Heart right ventricle (tissue), 16 donors: ENCODE data around the gene CHD2. TPM values are rescaled to one million over a fixed set of nuclear protein-coding genes. Genes with fewer than 3 reads are reported as not detected.

Experiments used
- ATAC-seq, 8 donors: fragments of 200-7000 bp; cut with Tn5 transposase; one replicate each; pipeline ENCODE4 v1.9.1; 2020; ENCODE audit warnings: mild to moderate bottlenecking in 8 of 8, moderate library complexity in 8 of 8, moderate number of reproducible peaks in 1 of 8
- DNase-seq, 2 donors: peaks; one replicate each; pipeline ENCODE4 v3.0.0-alpha.2; 2020
- H3K27ac ChIP-seq, 10 donors: fragments of 200-600 bp; sonication (generic) in 2 of 10; one replicate each; pipeline versions ENCODE4 v1.5.0 to v1.8.0; 2020 to 2022; ENCODE audit warnings: mild to moderate bottlenecking in 3 of 10
- H3K27me3 ChIP-seq, 7 donors: fragments of 200-600 bp; one replicate each; pipeline ENCODE4 v1.8.0; 2021 to 2022; ENCODE audit warnings: mild to moderate bottlenecking in 2 of 7
- H3K36me3 ChIP-seq, 9 donors: fragments of 200-600 bp; sonication (generic) in 1 of 9; one replicate each; pipeline versions ENCODE4 v1.5.0 to v1.8.0; 2020 to 2022; ENCODE audit warnings: mild to moderate bottlenecking in 2 of 9
- H3K4me1 ChIP-seq, 9 donors: fragments of 200-600 bp; sonication (generic) in 1 of 9; one replicate each; pipeline versions ENCODE4 v1.5.0 to v1.8.0; 2020 to 2022; ENCODE audit warnings: mild to moderate bottlenecking in 4 of 9
- H3K4me3 ChIP-seq, 10 donors: fragments of 200-600 bp; sonication (generic) in 2 of 10; one replicate each; pipeline versions ENCODE4 v1.5.0 to v1.8.0; 2020 to 2022; ENCODE audit warnings: mild to moderate bottlenecking in 7 of 10, moderate library complexity in 2 of 10
- H3K9me3 ChIP-seq, 11 donors: fragments of 200-600 bp in 10 of 11; sonication (generic) in 2 of 11; one replicate each; pipeline versions ENCODE4 v1.5.0 to v1.8.0; 2013 to 2022; ENCODE audit warnings: mild to moderate bottlenecking in 2 of 11, control low read depth in 1 of 11, moderate library complexity in 1 of 11
- CTCF ChIP-seq, 9 donors: fragments of 200-600 bp; sonication (generic) in 2 of 9; IDR thresholded peaks; one replicate each; pipeline versions ENCODE4 v1.5.0 to v1.8.0; 2021 to 2022; ENCODE audit warnings: antibody characterized with exemption in 9 of 9, mild to moderate bottlenecking in 5 of 9, moderate library complexity in 1 of 9
- WGBS, 2 donors: extraction: QIAGEN DNeasy Blood & Tissue Kit; methylation state at CpG; one replicate each; pipeline ENCODE4 v1.1.7; 2013; ENCODE audit warnings: inconsistent platforms in 1 of 2; 5-methylcytosine and 5-hydroxymethylcytosine counted together
- intact Hi-C, 10 donors: fragments of 100-400 bp; cut with DNase I; formaldehyde crosslinking; loops; one replicate each; pipeline versions ENCODE4 v1.11.1 to v1.14.2; 2022
- polyA plus RNA-seq, 2 donors: library from polyadenylated mRNA; stranded (reverse); fragments of 200-250 nt; gene quantifications; one replicate each; pipeline ENCODE4 v1.2.3, GENCODE V29; 2013
- total RNA-seq, 10 donors: library from RNA; stranded (reverse); fragmentation: NEBNext Ultra II Directional in 3 of 10; extraction: Animal tissue kit (Norgen Biotek cat#: 25700) in 3 of 10; gene quantifications; one replicate each; pipeline versions ENCODE4 v1.2.1 to v1.2.4, GENCODE V29; 2021 to 2023
- donor health status: Arrhythmogenic right ventricular cardiomyopathy.
- donor health status: ischemic (EF 13 %, LVEDD 7.1; RV severe dilation, severe dysfunction).
- donor health status: healthy with polysubstance abuse.
- donor health status: DM: no; HTN: yes; CAD: no.
- donor health status: DM: no; HTN: no; CAD: no.
- donor health status: ischemic (EF 25% LVEDD 6.9; RV normal size, moderate dysfunction).
- donor health status: ischemic (EF 25% LVEDD 5.7; RV mildly dilated, moderate dysfunction).
- donor health status: healthy.
- donor health status: DM: yes; HTN: yes; CAD: no.
- donor health status: Ischemic cardiomyopathy.
- donor health status: ischemic (EF 35%, LVEDD 5.7; RV mildly dilated, moderate dysfunction).
- donor health status: nonischemic (EF 11% LVEDD 7.7; RV severe dilation, severe dysfunction).
- donor health status: DM: yes; HTN: yes; CAD: no.
- donor health status: PGD.
- donor health status: ischemic (EF 29% LVEDD 5.4; RV normal size, mild dysfunction).
- donor health status: nonischemic (EF 23%, LVEDD 6.1; RV moderate dilation, normal function).

The CHD2 gene
- total and polyA plus RNA-seq, 12 donors: 12.2 to 74.0 (median 54.6) TPM

- DNase-seq: no peak
- TF ChIP-seq CTCF (IDR thresholded peaks at IDR 0.05): no peak
- no peak for ATAC-seq
- H3K36me3 ChIP-seq: peaks cover 0 to 82% (median 34%) of the 10 kb centered on the region in 9 donors
- peak overlapping the region in 4 of 10 donors; percentile 7 to 32 (median 26) for H3K27ac ChIP-seq
- H3K4me3 ChIP-seq: no peak overlapping the region
- intact Hi-C loops: no loop called here
- peaks cover 0 to 78% (median 46%) of the 10 kb centered on the region in 9 donors for H3K4me1 ChIP-seq
- H3K9me3 ChIP-seq: peaks cover 0 to 4% (median 0%) of the 10 kb centered on the region in 11 donors
- no peaks in the 10 kb centered on the region for H3K27me3 ChIP-seq
Observed at GRCh38 chr15:92896561-92896960, 3.6 kb upstream of the CHD2 start.

- 60 to 92% methylated on average over 1 of the region's 1 CpG for WGBS, 2 donors
- no peak for ATAC-seq
- Histone ChIP-seq H3K27ac (peak overlapping the region in 1 of 10 donors; percentile 16), H3K36me3 (peaks cover 0 to 82% (median 25%) of the 10 kb centered on the region in 9 donors), H3K27me3 (no peaks in the 10 kb centered on the region), H3K4me3 (no peak overlapping the region), H3K4me1 (peaks cover 0 to 79% (median 50%) of the 10 kb centered on the region in 9 donors), H3K9me3 (peaks cover 0 to 4% (median 0%) of the 10 kb centered on the region in 11 donors)
- intact Hi-C loops: loop anchor here in 1 of 10 donors (2.0 kb wide), 1 partner anchor 13 kb away; no protein-coding TSS in a partner anchor
- no peak for TF ChIP-seq CTCF (IDR thresholded peaks at IDR 0.05)
- no peak for DNase-seq
Observed at GRCh38 chr15:92897620-92898019, 2.5 kb upstream of the CHD2 start.

- Histone ChIP-seq H3K9me3 (peaks cover 0 to 4% (median 0%) of the 10 kb centered on the region in 11 donors), H3K36me3 (peaks cover 0 to 70% (median 13%) of the 10 kb centered on the region in 9 donors), H3K4me1 (peaks cover 0 to 79% (median 56%) of the 10 kb centered on the region in 9 donors), H3K27me3 (no peaks in the 10 kb centered on the region), H3K27ac (peak overlapping the region in 7 of 10 donors; percentile 94 to 99 (median 95)), H3K4me3 (no peak overlapping the region)
- 80 to 82% methylated on average over 5 of the region's 5 CpGs for WGBS, 2 donors
- ATAC-seq: no peak
- no peak for TF ChIP-seq CTCF (IDR thresholded peaks at IDR 0.05)
- intact Hi-C loops: loop anchor here in 1 of 10 donors (2.0 kb wide), 1 partner anchor 14 kb away; no protein-coding TSS in a partner anchor
- DNase-seq: no peak
Observed at GRCh38 chr15:92898988-92899582, 1.0 kb upstream of the CHD2 start.

GRCh38 chr15:92899601-92899947 is 550 bp upstream of the CHD2 start:
- WGBS, 2 donors: 78 to 86% methylated on average over 1 of the region's 1 CpG
- intact Hi-C loops: loop anchor here in 1 of 10 donors (2.0 kb wide), 1 partner anchor 15 kb away; no protein-coding TSS in a partner anchor
- peaks cover 0 to 65% (median 13%) of the 10 kb centered on the region in 9 donors for H3K36me3 ChIP-seq
- DNase-seq (no peak), ATAC-seq (no peak)
- H3K27ac ChIP-seq: peak overlapping the region in 9 of 10 donors; percentile 90 to 99 (median 95)
- peak in 4 of 9 donors; percentile 16 to 42 (median 24) for TF ChIP-seq CTCF (IDR thresholded peaks at IDR 0.05)
- H3K4me1 ChIP-seq: peaks cover 0 to 75% (median 52%) of the 10 kb centered on the region in 9 donors
- peak overlapping the region in 6 of 10 donors; percentile 54 to 70 (median 66) for H3K4me3 ChIP-seq
- no peaks in the 10 kb centered on the region for H3K27me3 ChIP-seq
- peaks cover 0 to 4% (median 0%) of the 10 kb centered on the region in 11 donors for H3K9me3 ChIP-seq
